Endothelial cell of umbilical vein (primary cell): ENCODE measurements around the gene TP73. TPM values are rescaled to one million over a fixed set of nuclear protein-coding genes. Genes with fewer than 3 reads are reported as not detected.

Source experiments
- BruUV-seq: library from RNA; stranded (reverse); fragments of 400-500 nt; replicated peaks from 2 replicates; lab custom pipeline; 2021; lab: Mats Ljungman, UMichigan
- CTCF ChIA-PET: fragments of 300-600, 350-600 bp; sonication (Branson Sonifier 250); formaldehyde crosslinking; loops from one replicate; lab custom pipeline; 2021; ENCODE audit warnings: antibody characterized with exemption, inconsistent platforms; lab: Charles Lee
- POLR2A ChIA-PET: fragments of 300-600, 350-600 bp; sonication (Branson Sonifier 250); formaldehyde crosslinking; loops from one replicate; lab custom pipeline; 2021; ENCODE audit warnings: antibody characterized with exemption, inconsistent platforms; lab: Charles Lee
- DNase-seq: peaks from one replicate; pipeline ENCODE4 v3.0.0-alpha.2; 2011; ENCODE audit warnings: low read depth, low spot score
- FAIRE-seq: peaks from 2 replicates; lab custom pipeline; 2011; peaks lifted over from hg19 to GRCh38; lab: Jason Lieb, UNC
- H2AFZ ChIP-seq: 2 replicates; pipeline ENCODE4 v1.6.0; 2012; ENCODE audit warnings: low read depth, low read length, control low read depth, inconsistent platforms
- H3K27ac ChIP-seq: 2 replicates; pipeline ENCODE4 v1.5.1; 2011; ENCODE audit warnings: low read depth, mild to moderate bottlenecking, control low read depth, low read length, moderate library complexity; ENCODE audit not compliant: insufficient read depth
- H3K27me3 ChIP-seq, 2 experiments: 2 replicates each; pipeline versions ENCODE4 v1.6.0 to v1.6.1; 2011; ENCODE audit warnings: low read length in 2 of 2, mixed read lengths in 1 of 2; ENCODE audit not compliant: control insufficient read depth in 2 of 2, insufficient read depth in 2 of 2
- H3K36me3 ChIP-seq, 2 experiments: 2 replicates in 1 of 2; 3 replicates in 1 of 2; pipeline ENCODE4 v1.5.1; 2011; ENCODE audit warnings: low read length in 2 of 2, mild to moderate bottlenecking in 1 of 2, moderate library complexity in 1 of 2; ENCODE audit not compliant: control insufficient read depth in 2 of 2, insufficient read depth in 2 of 2; ENCODE audit errors: extremely low read depth in 1 of 2
- H3K4me1 ChIP-seq: 3 replicates; pipeline ENCODE4 v1.5.1; 2011; ENCODE audit warnings: mild to moderate bottlenecking, low read length; ENCODE audit not compliant: control insufficient read depth, insufficient read depth; ENCODE audit errors: extremely low read depth
- H3K4me2 ChIP-seq: 2 replicates; pipeline ENCODE4 v1.6.1; 2011; ENCODE audit warnings: low read length, control low read depth, mixed read lengths; ENCODE audit not compliant: insufficient read depth
- H3K4me3 ChIP-seq, 3 experiments: fragments of 200-600 bp in 1 of 3; sonication (generic), shearing (Covaris generic) in 1 of 3; replicated peaks in 1 of 3; 2 replicates each; pipeline ENCODE4 v1.5.1; 2011 to 2016; ENCODE audit warnings: control low read depth in 3 of 3, low read length in 3 of 3, mild to moderate bottlenecking in 2 of 3, inconsistent platforms in 1 of 3, low read depth in 1 of 3, moderate library complexity in 1 of 3; ENCODE audit not compliant: insufficient read depth in 1 of 3
- H3K79me2 ChIP-seq: 2 replicates; pipeline ENCODE4 v1.6.0; 2012; ENCODE audit warnings: low read length, inconsistent platforms; ENCODE audit not compliant: control insufficient read depth, insufficient read depth
- H3K9ac ChIP-seq: replicated peaks from 2 replicates; pipeline ENCODE3; 2011; ENCODE audit warnings: low read length, control low read depth; ENCODE audit not compliant: insufficient read depth; ENCODE audit errors: extremely low read depth
- H3K9me1 ChIP-seq: replicated peaks from 3 replicates; pipeline ENCODE4 v1.6.0; 2011; ENCODE audit warnings: mild to moderate bottlenecking, low read length; ENCODE audit not compliant: control insufficient read depth, insufficient read depth; ENCODE audit errors: extremely low read depth
- H3K9me3 ChIP-seq: replicated peaks from 2 replicates; pipeline ENCODE4 v1.5.1; 2012; ENCODE audit warnings: low read length, inconsistent platforms; ENCODE audit not compliant: control insufficient read depth, insufficient read depth
- H4K20me1 ChIP-seq: replicated peaks from 2 replicates; pipeline ENCODE3; 2011; ENCODE audit warnings: mild to moderate bottlenecking, low read length; ENCODE audit not compliant: control insufficient read depth, insufficient read depth; ENCODE audit errors: extremely low read depth
- CTCF ChIP-seq, 2 donors: IDR thresholded peaks; 1 replicate in 1 of 2; 2 replicates in 1 of 2; pipeline ENCODE4 v1.5.1; 2011; ENCODE audit warnings: low read length in 2 of 2, mild to moderate bottlenecking in 2 of 2, moderate library complexity in 2 of 2, control low read depth in 1 of 2, inconsistent platforms in 1 of 2, low read depth in 1 of 2; ENCODE audit not compliant: insufficient read depth in 1 of 2; ENCODE audit errors: extremely low read depth in 1 of 2
- EZH2 ChIP-seq: IDR thresholded peaks from 2 replicates; pipeline ENCODE4 v1.6.1; 2012; ENCODE audit warnings: borderline replicate concordance, low read depth, mild to moderate bottlenecking, moderate library complexity, low read length, inconsistent platforms; ENCODE audit not compliant: severe bottlenecking
- FOS ChIP-seq: IDR thresholded peaks from 2 replicates; pipeline ENCODE4 v1.6.1; 2011; ENCODE audit warnings: mild to moderate bottlenecking, low read length, moderate library complexity, borderline replicate concordance; ENCODE audit not compliant: insufficient read depth
- GATA2 ChIP-seq: IDR thresholded peaks from 2 replicates; pipeline ENCODE4 v1.7.0; 2011; ENCODE audit warnings: low read depth, mild to moderate bottlenecking, moderate library complexity, mixed read lengths, low read length; ENCODE audit not compliant: insufficient read length, insufficient read depth
- JUN ChIP-seq: IDR thresholded peaks from 2 replicates; pipeline ENCODE4 v1.6.1; 2011; ENCODE audit warnings: borderline replicate concordance, low read depth; ENCODE audit not compliant: insufficient read length, insufficient read depth
- MAX ChIP-seq: IDR thresholded peaks from 2 replicates; pipeline ENCODE4 v1.6.1; 2011; ENCODE audit not compliant: insufficient read depth, insufficient read length
- MYC ChIP-seq: IDR thresholded peaks from one replicate; pipeline ENCODE4 v1.6.1; 2011; ENCODE audit warnings: mild to moderate bottlenecking, low read depth, low read length
- POLR2A ChIP-seq: IDR thresholded peaks from 2 replicates; pipeline ENCODE4 v1.6.1; 2012; ENCODE audit warnings: low read depth, mild to moderate bottlenecking, control low read depth, low read length
- POLR2AphosphoS5 ChIP-seq: IDR thresholded peaks from 2 replicates; pipeline ENCODE4 v1.6.1; 2012; ENCODE audit warnings: low read depth, mild to moderate bottlenecking, control low read depth, low read length, moderate library complexity; ENCODE audit not compliant: insufficient read depth
- dilution Hi-C: fragments of 300-500 bp; cut with MboI; formaldehyde crosslinking; loops from one replicate; pipeline ENCODE4 v1.15.0; 2019; ENCODE audit warnings: low sequenced_read_pairs; ENCODE audit not compliant: extremely low pct_ligation_motif_present
- intact Hi-C: fragments of 100-400 bp; cut with micrococcal nuclease; formaldehyde crosslinking; loops from one replicate; pipeline ENCODE4 v1.10.0; 2022
- polyA plus RNA-seq, 4 experiments: library from polyadenylated mRNA; depleted of rRNA in 3 of 4; stranded (reverse) in 3 of 4; unstranded in 1 of 4; fragments of >200 nt; gene quantifications; 2 replicates each; pipeline versions ENCODE4 v1.2.1 to v1.2.3, GENCODE V29; 2011 to 2012; ENCODE audit warnings: missing spikeins in 1 of 4
- total RNA-seq: library from RNA; stranded (reverse); gene quantifications from 2 replicates; pipeline ENCODE4 v1.2.3, GENCODE V29; 2021

Gene TP73
- total and polyA plus RNA-seq, 2 donors (not counting 3 experiments of a cell fraction or from before 2014, with no cell fraction given) = 0.03 to 0.15 TPM

GRCh38 chr1:3674100-3675094 is 22.1 kb downstream of the TP73 start:
- TF ChIP-seq EZH2 = no peak
- no peak for TF ChIP-seq GATA2
- no peak for TF ChIP-seq CTCF (IDR thresholded peaks at IDR 0.05; ENCODE audit: extremely low read depth in 1 of 2, insufficient read depth in 1 of 2, low read depth in 1 of 2, low read length in 2 of 2)
- no peak for TF ChIP-seq MYC
- TF ChIP-seq FOS = no peak
- TF ChIP-seq MAX = no peak
- no peak for TF ChIP-seq POLR2AphosphoS5
- no peak for TF ChIP-seq POLR2A
- TF ChIP-seq JUN = no peak
- Histone ChIP-seq H3K36me3 (no peaks in the 10 kb centered on the region), H3K9me3 (no peaks in the 10 kb centered on the region), H3K27ac (no peak overlapping the region), H4K20me1 (no peaks in the 10 kb centered on the region), H3K9ac (no peak overlapping the region), H3K9me1 (no peaks in the 10 kb centered on the region), H3K4me2 (no peak overlapping the region), H2AFZ (no peak overlapping the region), H3K79me2 (no peaks in the 10 kb centered on the region), H3K27me3 (no peaks in the 10 kb centered on the region), H3K4me3 (no peak overlapping the region), H3K4me1 (no peaks in the 10 kb centered on the region)
- POLR2A ChIA-PET = no interaction called here
- BruUV-seq = no TSS peak
- DNase-seq (no peak), FAIRE-seq (no peak)
- dilution Hi-C loops = no loop called here
- CTCF ChIA-PET = no interaction called here
- intact Hi-C loops = no loop called here
